CD4-positive, alpha-beta T cell treated with Interleukin-15 for 1 hour (primary cell): ENCODE results near the gene MMP21.

Experiments used
- DNase-seq: peaks from one replicate; pipeline ENCODE4 v3.0.0-alpha.2; 2020

The MMP21 gene

DNA sequence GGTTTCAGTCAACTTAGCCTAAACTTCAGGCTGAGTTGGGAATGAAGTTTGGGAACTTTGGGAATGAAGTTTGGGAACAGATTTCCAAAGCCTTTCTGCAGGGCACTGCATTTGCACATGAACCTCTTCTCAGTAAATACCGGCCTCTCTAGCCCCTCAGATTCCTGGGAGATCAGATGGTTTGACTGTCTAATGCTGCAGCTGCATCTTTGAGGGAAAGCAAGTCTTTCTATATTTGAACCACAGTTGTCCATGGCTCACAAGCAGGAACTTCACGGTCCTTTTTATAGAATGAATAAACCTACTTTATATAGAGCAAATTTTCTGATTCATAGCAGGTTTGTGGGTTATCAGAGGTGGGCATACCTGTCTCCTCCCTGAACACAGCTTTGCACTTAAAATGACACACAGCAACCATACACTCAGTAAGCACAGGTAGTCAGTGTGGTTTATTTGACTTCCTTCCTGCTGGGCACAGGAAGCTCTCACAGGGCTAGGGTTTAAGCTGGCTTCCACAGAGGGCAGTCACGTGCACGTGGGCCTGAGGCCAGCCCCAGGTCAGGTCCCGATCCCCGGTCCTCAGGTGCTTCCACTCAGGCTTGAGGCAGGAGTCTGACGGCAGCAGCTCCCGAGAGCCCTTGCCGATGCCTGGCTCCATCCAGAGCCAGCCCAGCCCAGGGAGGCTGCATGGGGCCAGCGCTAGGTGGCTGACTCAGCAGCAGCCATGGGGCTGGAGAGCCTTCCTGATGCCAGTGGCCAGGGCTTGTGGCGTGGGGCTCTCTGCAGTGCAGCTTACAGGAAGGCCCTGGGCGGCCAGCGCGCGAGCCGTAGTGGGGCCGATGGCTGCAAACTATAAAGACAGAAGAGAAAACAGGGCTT lies 12.8 kb upstream of the MMP21 start:
- DNase-seq: no peak

DNA sequence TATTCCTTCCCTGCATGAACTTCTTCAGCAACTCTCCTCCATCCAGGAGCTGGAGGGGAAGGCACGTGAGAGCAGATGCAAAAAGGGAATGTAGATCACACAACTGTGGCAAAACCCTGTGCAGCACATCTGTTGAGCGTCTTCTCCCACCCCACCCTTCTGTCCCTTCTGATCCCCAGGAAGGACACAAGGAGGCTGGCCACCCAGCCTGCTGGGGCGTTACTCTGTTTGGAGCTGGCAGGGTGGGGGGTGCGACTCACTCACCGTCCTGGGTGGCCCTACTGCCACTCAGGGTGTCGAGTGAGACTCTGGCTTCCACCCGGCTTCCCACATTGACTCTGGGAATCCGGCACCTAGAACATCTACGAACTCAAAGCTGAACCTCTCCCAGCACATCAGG lies 10.2 kb upstream of the MMP21 start:
- no peak for DNase-seq

DNA sequence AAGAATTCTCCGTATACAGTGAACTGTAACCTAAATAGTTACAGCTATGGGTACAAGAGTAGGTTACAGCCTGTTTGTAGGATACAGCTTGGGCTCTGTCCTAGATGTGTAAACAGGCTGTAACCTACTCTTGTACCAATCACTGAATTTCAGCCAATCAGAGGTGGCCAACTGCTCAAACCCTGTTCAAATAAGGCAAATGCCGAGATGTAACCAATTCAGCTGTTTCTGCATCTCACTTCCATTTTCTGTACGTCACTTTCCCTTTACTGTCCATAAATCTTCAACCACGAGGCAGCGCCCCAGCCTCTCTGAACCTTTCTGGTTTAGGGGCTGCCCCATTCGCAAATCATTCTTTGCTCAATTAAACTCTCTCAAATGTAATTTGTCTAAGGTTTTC lies 8.3 kb upstream of the MMP21 start:
- DNase-seq: no peak

DNA sequence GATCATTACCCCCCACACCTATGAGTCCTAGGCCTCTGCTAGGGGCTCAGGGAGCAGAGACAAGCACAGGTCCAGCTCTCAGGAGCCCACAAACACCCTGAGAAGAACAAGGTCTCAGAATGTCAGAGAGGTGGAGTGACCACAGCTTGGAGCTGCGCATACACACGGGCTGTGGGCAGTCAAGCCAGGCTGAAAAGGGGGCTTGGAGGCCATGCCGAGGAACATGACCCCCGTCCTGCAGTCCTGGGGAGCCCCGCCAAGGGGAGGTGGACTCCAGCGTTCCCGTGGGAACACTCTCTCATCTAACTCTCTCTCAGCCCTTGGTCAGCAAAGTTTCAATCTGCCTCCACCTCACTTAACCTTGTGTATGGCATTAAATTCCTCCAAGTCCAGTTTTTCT lies 7.8 kb upstream of the MMP21 start:
- no peak for DNase-seq

DNA sequence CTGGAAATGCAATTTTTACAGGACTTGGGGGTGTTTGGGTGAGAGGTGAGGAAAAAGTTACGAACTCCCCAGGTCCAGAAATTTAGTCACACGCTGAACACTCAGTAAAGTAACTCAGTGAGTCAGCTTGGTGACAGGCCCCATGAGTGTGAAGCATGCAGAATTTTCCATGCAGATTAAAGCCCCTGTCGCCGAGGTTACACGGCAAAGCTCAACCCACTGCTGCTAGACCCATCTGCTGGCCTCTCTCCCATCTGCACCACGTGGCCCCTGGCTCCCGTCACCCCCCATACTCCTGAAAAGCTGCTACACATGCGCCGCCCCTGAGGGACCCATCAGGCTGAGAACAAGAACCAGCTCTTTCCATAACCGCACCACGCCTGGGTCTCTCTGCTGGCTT lies 7.0 kb upstream of the MMP21 start:
- DNase-seq: no peak

DNA sequence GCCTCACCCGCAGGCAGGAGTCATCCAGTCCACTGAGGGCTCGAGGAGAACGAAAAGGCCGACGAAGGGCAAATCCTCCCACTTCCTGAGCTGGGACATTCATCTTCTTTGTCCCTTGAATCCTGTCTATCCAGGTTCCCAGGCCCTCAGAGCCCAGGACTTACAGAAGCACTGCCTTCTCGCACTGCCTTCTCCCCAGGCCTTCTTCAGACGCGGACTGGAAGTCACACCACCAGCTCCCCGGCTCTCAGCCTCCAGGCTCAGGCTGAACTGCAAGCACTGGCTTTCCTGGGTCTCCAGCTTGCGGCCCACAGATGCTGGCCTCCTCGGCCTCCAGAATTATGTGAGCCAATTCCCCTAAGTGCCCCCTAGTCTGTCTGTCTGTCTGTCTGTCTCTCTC lies 6.4 kb upstream of the MMP21 start:
- DNase-seq: no peak

DNA sequence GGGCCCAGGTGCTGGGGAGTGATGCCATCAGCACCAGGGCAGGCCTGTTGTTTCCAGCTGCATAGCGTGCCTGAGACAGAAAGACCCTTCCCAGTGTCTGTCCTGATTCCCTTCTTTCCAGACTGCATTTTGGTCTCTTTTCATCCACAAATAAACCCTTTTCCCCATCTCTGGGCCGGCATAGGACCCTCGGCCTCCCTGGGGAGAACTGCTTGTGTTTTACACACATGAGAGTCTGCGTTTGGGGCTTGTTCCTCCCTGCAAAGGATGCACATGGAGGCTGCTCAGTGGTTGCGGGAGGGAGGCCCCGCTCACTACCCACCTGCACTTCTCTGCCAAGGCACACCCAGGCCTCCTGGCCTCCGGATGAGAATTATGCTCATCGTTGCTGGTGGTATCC lies 5.8 kb upstream of the MMP21 start:
- DNase-seq: no peak

DNA sequence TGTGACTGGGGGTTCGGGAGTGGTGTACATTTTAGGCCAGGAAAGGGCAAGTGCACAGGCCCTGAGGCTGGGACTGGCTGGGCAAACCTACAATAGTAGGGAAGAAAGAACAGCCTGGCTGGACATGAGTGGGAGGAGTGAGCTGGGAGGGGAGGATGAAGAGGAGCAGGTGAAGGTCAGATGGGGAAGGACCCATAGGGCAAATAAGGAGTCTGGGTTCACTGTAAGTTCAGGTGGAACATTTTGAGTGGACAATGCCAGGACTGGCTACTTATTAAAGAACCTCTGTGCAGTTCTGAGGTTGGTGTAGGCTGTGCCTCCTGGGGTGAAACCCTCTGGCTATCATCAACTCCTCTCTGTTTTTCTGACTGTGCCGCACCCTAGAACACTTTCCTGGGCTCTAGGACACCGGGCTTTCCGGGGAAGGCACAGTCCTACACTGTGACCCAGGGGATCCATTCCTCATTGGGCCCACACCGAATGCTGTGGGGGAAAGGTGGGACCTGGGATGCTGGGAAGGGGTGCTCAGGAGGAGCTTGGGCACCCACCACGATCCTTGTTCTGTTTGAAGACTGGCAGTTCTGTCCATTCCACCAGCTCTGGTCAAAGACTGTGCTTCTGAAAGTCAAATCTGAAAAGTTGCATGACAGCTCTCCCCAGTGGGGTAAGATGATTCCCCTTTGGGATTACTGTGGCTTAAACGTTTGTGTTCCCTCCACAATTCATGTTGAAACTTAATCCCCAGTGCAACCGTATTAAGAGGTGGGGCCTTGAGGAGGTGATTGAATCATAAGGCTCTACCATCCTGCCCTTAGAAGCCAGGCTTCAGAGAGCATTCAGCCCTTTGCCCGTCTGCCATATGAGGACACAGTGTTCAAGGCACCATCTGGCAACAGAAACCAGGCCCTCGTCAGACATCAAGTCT lies 4.0 kb upstream of the MMP21 start:
- DNase-seq: no peak

DNA sequence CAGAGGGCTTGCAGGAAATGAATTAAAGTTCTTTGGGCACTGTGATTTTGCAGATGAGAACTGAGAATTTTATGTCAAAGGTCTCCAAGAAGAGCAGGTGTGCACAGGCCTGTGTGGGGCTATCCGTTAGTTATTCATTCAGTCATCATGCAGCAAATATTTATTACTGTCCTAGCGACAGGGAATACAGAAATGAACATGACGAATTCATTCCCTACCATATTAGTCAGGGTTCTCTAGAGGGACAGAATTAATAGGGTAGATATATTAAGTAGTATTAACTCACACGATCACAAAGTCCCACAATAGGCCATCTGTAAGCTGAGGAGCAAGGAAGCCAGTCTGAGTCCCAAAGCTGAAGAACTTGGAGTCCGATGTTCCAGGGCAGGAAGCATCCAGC lies 2.9 kb upstream of the MMP21 start:
- no peak for DNase-seq

DNA sequence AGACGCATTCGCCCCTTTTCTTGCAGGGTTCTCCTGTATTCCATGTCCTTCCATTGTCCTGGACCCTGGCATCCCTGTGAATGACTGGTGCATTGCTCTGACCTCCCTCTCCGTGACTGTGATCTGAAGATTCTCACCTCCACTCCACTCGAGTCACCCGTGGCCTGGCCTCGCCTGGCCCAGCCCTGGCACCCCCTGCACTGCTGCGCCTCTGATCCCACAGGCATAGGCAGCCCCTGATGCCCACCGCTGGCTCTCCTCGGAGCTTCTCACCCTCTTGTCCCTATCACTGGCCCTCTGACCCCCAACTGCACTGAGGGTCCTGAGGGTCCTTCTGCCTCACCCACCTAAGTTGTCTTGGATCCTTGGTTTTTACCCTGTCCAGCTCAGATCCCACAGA lies 2.2 kb upstream of the MMP21 start:
- no peak for DNase-seq

DNA sequence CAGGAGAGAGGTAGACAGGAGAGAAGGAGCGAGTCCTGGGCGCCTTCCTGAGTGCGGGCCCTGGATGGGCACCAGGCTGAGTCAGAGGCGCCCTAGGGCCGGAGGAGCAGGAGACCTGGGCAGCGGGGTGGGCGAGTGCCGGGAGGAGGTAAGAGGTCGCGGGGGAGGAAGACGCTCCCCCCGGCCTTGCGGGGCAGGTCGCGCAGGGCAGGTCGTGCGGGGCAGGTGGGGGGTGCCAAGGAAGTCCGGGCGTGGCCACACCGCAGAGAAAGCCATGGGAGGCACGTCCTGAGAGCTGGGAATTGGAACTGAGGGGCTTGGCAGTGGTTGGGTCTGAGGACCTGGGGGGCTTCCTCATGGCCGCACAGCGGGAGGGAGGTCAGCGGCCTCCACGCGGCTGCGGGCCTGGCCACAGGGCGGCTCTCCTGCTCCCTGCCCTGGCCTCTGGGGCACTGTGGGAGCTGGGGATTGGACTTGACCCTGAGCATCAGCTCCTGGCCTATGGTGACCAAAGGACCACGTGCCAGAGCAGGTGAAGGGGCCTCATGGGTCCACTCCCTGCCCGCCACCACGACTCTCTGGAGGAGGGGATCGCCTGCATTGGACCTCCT lies 935 bp downstream of the MMP21 start:
- DNase-seq: no peak

DNA sequence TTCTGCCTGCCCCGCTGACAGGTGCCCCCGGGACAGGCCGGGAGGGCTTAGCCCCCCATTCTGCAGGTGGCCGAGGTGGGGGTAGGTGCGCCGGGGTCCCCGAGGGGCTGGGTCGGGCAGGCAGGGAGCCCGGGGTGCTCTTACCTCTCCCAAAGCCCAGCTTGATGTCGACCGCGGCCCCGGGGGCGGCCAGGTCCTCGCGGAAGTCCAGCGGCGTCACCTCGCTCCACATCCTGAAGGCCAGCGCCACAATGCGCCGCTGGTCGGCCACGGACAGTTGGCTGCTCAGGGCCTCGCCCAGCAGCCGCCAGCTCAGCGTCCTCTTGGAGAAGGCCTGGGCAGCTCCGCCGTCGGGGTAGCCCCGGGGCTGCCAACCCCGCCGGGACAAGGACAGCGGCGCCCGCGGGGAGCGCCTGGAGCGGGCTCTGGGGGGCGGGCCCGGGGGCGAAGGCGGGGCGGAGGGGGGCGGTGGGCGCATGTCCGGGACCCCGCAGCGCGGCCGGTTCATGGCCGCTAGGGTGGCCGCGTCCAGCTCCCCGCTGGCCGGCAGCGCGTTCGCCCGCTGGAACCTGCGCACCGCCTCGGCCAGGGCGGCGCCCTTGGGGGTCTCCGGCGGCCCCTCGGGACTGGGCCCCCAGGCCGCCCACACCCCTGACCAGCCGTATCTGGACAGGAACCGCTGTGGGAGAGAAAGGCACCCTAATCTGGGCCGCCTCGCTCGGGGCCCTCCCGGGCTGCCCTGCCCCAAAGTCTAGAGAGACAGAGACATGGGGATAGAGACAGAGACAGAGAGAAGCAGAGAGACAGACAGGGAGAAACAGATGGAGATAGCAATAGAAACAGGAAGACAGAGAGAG lies 1.7 kb downstream of the MMP21 start:
- no peak for DNase-seq

DNA sequence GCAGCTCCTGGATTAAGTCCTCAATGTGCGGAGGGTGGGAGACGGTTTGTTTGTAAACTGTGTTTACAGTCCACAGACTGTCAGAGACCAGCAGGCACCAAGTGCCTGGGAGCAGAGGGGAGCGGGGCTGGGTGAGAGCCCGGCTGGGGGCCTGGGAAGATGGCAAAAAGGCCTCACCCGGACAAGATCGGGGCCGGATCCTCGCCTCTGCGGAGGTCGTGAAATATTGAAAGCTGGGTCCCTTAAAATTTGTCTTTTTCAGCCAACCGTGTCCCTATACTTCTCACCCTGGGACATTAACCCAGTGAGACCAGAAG lies 2.8 kb downstream of the MMP21 start:
- no peak for DNase-seq

DNA sequence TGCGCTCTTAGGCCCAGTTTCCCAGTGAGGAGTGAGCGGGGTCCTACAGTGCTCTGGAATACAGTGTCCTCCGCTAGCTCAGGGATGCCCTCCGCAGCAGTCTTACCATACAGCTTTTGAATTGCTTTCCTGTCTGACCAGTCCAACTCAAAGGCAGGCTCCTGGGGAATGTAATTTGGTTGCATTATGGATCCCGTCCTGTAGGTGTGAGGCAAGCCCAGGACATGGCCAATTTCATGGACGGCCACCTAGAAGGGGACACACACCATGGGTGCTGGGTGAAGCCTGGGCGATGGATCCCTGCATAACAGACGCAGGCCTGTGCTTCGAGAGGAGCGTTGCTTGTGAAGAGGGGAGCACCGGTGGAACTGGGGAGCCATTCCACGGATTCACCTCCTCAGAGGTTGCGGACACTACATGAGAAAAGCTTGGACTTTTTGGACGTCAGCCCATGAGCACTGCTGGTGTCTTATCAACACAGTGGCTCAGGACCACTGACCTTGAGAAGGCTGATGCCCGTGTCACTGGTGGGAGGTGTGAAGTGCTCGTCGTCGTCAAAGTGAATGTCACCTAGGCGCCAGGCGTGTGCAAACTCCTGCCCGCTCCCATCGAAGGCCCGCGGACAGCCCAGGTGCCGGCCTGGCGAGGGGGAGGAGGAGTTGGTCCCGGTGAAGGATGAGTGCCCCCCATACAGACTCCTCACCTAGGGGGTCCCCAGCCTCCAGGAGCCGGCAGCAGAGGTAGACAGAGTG lies 3.3 kb downstream of the MMP21 start:
- no peak for DNase-seq

DNA sequence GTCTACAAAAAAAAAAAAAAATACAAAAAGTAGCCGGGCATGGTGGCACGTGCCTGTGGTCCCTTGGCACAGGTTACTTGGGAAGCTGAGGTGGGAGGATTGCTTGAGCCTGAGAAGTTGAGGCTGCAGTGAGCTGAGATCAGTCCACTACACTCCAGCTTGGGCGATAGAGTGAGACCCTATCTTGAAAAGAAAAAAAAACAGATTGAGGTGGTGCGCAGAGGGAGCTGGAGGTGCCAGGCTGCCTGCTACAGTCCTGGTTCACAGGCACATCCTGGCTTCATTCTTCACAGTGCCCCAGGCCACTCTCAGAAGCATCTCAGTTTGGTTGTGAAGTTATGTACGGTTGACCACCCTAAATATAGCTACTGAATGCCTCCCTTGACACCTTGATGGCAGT lies 4.8 kb downstream of the MMP21 start:
- DNase-seq: no peak

DNA sequence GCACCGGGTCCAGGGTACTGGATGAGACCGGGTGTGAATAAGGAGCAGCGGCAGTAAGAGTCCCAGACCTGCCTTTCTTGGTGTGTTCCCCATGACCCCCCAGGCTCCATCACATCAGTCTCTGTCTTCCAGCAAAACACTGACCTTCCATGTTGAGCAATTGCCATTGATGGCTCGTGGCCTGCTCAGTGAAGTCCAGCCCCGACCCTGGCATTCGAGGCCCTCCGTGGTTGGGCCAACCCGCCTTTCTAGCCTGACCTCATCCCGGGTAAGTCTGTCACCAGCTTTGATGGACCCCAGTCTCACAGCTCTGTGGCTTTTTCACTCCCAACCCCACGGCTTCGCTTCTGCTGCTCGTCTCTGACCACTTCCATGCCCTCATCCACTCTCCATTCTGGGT lies 6.4 kb downstream of the MMP21 start:
- no peak for DNase-seq

DNA sequence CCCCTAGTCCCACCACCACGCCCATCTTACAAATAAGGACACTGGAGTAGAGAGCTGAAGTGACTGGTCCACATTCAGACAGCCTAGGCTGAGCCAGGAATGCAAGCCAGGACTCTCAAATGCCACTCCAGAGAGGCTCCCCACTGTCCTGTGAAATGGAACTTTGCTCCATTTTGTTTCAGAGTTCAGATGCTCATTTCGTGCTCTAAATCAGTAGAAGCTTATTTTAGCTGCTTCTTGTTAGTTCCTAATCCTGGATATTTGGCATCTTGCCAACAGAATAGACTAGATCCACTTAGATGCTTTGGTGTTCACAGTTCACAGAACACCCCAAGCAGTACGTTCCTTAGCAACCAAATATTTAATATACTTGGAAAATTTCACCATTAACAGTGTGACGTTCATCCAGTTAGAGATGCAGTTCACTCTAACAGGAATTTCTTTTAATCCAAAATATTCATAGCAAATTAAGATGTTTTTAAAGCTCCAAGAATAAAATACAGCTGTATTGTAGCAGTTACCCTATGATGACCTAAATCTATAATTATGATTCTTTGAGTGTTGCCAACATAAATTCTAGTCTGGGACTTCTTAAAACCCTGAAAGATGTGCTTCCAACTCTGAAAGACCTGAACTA lies 7.3 kb downstream of the MMP21 start:
- no peak for DNase-seq

DNA sequence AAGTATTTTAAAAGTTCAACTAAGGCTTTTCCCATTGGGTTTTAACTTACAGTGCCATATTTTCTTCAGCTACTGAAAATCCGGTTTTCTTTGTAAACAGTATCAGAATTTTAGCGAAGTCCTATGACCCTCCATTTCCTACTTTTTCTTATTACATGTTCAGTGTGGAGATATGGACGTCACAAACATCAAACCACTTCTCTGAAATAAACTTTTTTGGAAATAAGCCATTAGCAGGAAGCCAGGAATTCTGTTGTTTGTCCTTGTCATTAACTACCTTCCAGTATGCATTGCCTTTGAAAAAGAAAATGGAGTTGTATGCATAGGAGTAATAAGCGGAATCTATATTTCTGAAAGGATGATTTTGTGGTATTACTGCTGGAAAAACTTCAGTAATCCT lies 9.1 kb downstream of the MMP21 start:
- DNase-seq: no peak

DNA sequence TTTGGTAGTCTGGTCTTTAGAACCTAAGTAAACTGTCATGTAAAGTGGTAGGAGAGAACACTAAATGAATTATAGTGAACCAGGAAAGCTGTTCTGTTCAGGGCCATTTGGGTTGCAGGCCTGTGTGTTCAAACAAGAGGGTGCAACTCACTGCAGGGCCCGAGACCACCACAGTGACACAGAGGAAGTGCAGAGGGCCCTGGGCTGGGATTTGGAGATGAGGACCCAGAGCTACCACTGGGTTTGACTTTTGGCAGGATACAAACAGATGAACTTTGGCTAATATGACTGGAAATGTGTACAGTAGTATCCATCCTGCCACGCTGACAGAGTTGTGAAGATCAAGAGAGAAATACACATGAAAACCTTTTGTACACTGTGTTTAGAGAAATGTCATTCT lies 9.8 kb downstream of the MMP21 start:
- DNase-seq: no peak

DNA sequence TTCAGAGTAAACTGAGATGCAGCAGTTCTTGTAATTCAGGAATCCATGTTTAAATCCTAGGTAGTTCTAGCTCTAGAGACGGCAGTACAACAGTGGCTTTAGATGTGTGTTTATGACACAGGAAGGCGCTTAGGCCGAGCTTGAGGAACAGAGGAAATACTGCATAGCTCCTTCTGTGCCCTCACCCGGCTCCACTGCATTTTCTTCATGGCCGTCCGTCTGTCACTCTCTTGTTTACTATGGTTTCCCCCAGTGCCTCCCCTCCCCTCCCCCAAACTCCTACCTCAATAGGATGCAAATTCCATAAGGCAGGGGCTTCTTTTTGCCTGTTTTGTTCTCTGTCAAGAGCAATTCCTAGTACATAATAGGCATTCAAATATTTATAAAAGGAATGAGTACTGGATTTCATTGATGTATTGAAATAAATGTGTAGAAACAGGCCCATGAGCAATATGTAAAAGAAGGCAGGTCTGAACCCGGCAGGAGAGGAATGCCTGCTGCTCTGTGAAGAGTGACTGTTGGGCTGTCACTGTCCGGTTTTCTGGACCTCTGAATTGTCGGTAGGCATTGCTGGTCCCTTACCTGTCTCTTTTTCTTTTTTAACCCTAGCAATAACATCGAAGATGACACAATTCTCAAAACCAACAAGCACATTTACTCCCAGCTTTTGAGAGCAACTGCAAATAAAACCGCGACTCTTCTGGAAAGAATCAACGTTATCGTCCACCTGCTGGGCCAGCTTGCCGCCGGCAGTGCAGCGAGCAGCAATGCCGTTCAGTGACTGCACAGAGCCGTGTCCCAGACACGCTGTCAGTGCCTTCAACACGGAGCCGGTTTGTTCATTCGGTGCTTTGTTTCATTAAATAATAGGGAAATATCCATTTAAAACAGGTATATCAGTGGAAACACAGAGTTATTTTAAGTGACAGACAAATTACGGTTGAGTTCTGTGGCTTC lies 12.7 kb downstream of the MMP21 start:
- no peak for DNase-seq
